SU-DHL-6 (cell line): ENCODE data around the gene VEZT.

ENCODE experiments used
- CTCF ChIP-seq: fragments of 200-600 bp; sonication (generic); IDR thresholded peaks from one replicate; pipeline ENCODE4 v1.5.1; 2017; ENCODE audit warnings: antibody characterized with exemption, mild to moderate bottlenecking, low read length, moderate library complexity; ENCODE audit not compliant: insufficient read depth, poor library complexity, severe bottlenecking
- EZH2phosphoT487 ChIP-seq: fragments of 200-600 bp; sonication (generic), shearing (Covaris generic); conservative IDR thresholded peaks from 2 replicates; pipeline ENCODE4 v1.6.1; 2018; ENCODE audit warnings: mild to moderate bottlenecking, antibody characterized with exemption, low read length, moderate library complexity, mixed read lengths

GRCh38 chr12:95173392-95174251 lies 44.0 kb upstream of the VEZT start:
- no peak for TF ChIP-seq CTCF
- no peak for TF ChIP-seq EZH2phosphoT487
